Measurements from ENCODE around the gene PRR16. TPM values are rescaled to one million over a fixed set of nuclear protein-coding genes. Genes with fewer than 3 reads are reported as not detected.

The PRR16 gene
- total RNA-seq, 4 donors from 2014 or later: 2.2 to 19.7 (median 5.9) TPM

- Histone ChIP-seq H3K36me3 (no peaks in the 10 kb centered on the region), H3K4me3 (no peak overlapping the region), H3K27ac (no peak overlapping the region), H3K4me1 (no peaks in the 10 kb centered on the region), H3K9me3 (no peaks in the 10 kb centered on the region), H3K27me3 (no peaks in the 10 kb centered on the region)
- intact Hi-C loops (cut with DNase I; ENCODE audit: low total_unique reads): no loop called here
- no peak for TF ChIP-seq POLR2A (IDR thresholded peaks at IDR 0.05)
- TF ChIP-seq CTCF (IDR thresholded peaks at IDR 0.05): no peak
- no peak for DNase-seq
Observed at GRCh38 chr5:120479066-120479465, 15.0 kb downstream of the PRR16 start.

DNA sequence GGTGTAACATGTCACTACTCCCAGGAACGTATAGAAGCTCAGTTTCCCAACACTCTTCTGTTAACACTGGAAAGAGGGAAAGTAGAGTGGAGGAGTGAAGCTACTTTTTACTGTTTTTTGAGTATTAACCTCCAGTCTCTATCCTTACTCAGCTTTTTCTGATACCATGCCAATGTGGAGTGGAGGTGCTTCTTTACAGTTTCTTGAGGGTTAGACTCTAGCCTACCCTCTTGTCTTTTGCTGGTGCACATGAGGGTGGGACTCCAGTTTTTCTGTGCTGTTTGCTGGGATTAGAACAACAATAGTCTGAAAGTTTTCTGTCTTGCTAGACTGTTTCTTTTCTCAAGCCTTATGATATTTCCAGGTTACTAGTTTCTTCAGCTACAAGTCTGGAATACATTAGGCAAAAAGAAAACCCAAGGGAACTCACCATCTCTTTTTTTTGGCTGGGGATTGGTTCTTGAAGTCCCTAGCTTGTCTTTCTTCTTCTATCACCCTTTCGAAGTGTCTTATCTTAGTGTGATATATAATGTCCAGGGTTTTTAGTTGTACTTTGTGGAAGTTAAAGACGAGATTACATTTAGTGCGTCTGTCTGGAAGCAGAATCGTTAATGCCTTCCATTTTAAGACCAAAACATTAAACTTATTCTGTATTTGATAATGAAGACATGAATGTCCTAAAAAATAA lies 35.9 kb downstream of the PRR16 start:
- no peak overlapping the region for H3K27ac ChIP-seq
- no peak overlapping the region for H3K4me3 ChIP-seq
- TF ChIP-seq POLR2A (IDR thresholded peaks at IDR 0.05) (no peak), CTCF (IDR thresholded peaks at IDR 0.05) (no peak)
- intact Hi-C loops (cut with DNase I; ENCODE audit: low total_unique reads): no loop called here
- no peaks in the 10 kb centered on the region for H3K9me3 ChIP-seq
- no peaks in the 10 kb centered on the region for H3K27me3 ChIP-seq
- no peak for DNase-seq
- no peaks in the 10 kb centered on the region for H3K4me1 ChIP-seq
- H3K36me3 ChIP-seq: no peaks in the 10 kb centered on the region

- H3K4me1 ChIP-seq: no peaks in the 10 kb centered on the region
- intact Hi-C loops (cut with DNase I; ENCODE audit: low total_unique reads): no loop called here
Observed at GRCh38 chr5:120502531-120502930, 38.4 kb downstream of the PRR16 start.

GRCh38 chr5:120503341-120503740 lies 39.2 kb downstream of the PRR16 start:
- no peaks in the 10 kb centered on the region for H3K27me3 ChIP-seq
- no peak overlapping the region for H3K27ac ChIP-seq
- no peak for TF ChIP-seq CTCF (IDR thresholded peaks at IDR 0.05)
- no peak for TF ChIP-seq POLR2A (IDR thresholded peaks at IDR 0.05)
- DNase-seq: no peak
- no peak overlapping the region for H3K4me3 ChIP-seq
- H3K4me1 ChIP-seq: no peaks in the 10 kb centered on the region
- H3K9me3 ChIP-seq: no peaks in the 10 kb centered on the region
- no peaks in the 10 kb centered on the region for H3K36me3 ChIP-seq
- intact Hi-C loops (cut with DNase I; ENCODE audit: low total_unique reads): no loop called here

More at GRCh38 chr5:120502531-120502930, 38.4 kb downstream of the PRR16 start:
- no peak for TF ChIP-seq CTCF (IDR thresholded peaks at IDR 0.05)
- no peak for TF ChIP-seq POLR2A (IDR thresholded peaks at IDR 0.05)
- Histone ChIP-seq H3K27me3 (no peaks in the 10 kb centered on the region), H3K9me3 (no peaks in the 10 kb centered on the region), H3K27ac (no peak overlapping the region), H3K36me3 (no peaks in the 10 kb centered on the region), H3K4me3 (no peak overlapping the region)
- DNase-seq: no peak

DNA sequence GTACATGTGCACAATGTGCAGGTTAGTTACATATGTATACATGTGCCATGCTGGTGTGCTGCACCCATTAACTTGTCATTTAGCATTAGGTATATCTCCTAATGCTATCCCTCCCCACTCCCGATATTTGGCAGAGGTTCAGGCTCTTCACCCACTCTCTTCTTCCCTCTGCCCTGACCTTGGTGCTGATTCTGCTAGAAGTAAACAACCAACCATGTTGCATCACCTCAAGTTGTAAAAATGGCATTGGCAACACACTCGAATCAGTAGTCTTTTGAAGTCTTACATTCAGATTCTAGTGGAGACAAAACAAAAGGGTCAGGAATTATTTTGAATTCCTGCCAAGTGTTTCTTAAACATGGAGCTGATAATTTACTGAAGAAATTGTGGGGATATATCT lies 40.0 kb downstream of the PRR16 start:
- no peak overlapping the region for H3K27ac ChIP-seq
- no peak overlapping the region for H3K4me3 ChIP-seq
- intact Hi-C loops (cut with DNase I; ENCODE audit: low total_unique reads): no loop called here
- no peaks in the 10 kb centered on the region for H3K27me3 ChIP-seq
- no peaks in the 10 kb centered on the region for H3K4me1 ChIP-seq
- no peaks in the 10 kb centered on the region for H3K36me3 ChIP-seq
- no peaks in the 10 kb centered on the region for H3K9me3 ChIP-seq
- no peak for TF ChIP-seq POLR2A (IDR thresholded peaks at IDR 0.05)
- no peak for TF ChIP-seq CTCF (IDR thresholded peaks at IDR 0.05)
- DNase-seq: no peak
